ENCODE results near the gene F2RL1. TPM values are rescaled to one million over a fixed set of nuclear protein-coding genes. Genes with fewer than 3 reads are reported as not detected.
"Not testable (repeated sequence)": the region's sequence is repeated elsewhere in the genome, so short reads cannot be mapped to it uniquely, and the experiment has no call there.

The F2RL1 gene
- total RNA-seq, 4 donors from 2014 or later, result 10.2 to 14.9 (median 13.6) TPM

DNA sequence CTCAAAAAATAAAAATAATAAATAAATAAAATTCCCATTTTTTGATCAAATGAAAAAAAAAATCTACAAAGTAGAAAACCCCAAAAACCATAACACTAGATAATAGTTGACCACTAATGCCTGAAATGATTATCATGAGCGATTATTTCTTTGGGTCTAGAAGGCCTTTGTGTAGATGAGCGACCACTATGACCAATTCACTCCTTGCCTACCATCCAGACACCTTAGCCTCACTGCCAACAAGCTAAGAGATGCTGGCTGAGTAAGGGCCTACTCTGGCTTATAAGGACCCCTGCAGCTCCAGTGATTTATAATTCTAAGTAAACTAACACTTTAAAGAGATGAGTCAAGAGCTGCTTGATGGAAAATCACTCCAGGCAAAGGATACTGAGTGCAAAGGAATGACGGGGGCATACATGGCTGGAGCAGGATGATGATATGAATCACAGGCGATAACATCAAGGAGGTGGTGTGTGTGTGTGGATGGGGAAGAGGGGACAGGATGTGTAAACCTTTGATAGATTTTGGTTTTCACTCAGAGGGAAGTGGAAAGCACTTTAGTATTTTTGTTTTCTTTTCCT is 4.8 kb upstream of the F2RL1 start:
- Histone ChIP-seq H3K9me3 (no peaks in the 10 kb centered on the region), H3K4me1 (peaks cover 0 to 6% of the 10 kb centered on the region in 2 donors), H3K4me3 (replicated peaks in 1 of 3) (no peak overlapping the region), H3K27me3 (no peaks in the 10 kb centered on the region), H3K27ac (no peak overlapping the region), H3K36me3 (no peaks in the 10 kb centered on the region)
- DNase-seq, result no peak
- WGBS, 2 donors, result 82 to 84% methylated on average over 4 of the region's 4 CpGs
- TF ChIP-seq, protein P1, sequence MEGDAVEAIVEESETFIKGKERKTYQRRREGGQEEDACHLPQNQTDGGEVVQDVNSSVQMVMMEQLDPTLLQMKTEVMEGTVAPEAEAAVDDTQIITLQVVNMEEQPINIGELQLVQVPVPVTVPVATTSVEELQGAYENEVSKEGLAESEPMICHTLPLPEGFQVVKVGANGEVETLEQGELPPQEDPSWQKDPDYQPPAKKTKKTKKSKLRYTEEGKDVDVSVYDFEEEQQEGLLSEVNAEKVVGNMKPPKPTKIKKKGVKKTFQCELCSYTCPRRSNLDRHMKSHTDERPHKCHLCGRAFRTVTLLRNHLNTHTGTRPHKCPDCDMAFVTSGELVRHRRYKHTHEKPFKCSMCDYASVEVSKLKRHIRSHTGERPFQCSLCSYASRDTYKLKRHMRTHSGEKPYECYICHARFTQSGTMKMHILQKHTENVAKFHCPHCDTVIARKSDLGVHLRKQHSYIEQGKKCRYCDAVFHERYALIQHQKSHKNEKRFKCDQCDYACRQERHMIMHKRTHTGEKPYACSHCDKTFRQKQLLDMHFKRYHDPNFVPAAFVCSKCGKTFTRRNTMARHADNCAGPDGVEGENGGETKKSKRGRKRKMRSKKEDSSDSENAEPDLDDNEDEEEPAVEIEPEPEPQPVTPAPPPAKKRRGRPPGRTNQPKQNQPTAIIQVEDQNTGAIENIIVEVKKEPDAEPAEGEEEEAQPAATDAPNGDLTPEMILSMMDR (IDR thresholded peaks at IDR 0.05), result no peak
- no peak for TF ChIP-seq POLR2A (IDR thresholded peaks at IDR 0.05)
- intact Hi-C loops (cut with DNase I), result no loop called here

DNA sequence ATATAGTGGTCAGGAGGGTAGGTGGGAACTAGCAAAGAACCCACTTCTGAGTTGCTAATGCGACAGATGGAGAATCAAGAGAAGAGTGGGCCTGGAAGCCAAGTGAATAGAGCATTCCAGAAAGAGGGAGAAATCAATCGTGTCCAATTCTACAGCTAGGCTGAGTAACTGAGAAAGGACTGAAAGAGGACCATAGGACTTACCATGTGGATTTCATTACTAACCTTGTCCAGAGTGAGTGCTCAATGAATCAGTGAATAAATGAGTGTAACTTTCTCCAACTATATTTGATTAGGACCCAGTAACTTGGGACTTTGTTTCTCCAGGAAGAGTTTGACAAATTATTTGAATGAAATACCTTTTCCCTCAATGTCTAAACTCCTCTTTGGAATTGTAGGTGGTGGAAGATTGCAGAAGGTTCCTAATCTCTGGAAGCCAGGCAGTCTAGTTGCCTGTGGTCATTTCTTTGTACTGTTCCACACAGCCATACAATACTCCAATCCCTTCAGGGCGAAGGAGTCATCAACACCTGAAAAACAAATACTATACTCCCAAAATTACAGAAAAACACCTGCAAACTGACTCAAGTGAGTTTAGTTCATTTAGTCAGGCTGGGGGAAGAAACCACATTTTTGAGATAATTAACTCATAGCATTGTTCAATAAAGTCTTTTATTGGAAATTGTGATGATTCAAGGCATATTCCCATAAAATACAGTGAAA is 2.6 kb upstream of the F2RL1 start:
- Histone ChIP-seq H3K9me3 (no peaks in the 10 kb centered on the region), H3K27me3 (no peaks in the 10 kb centered on the region), H3K4me3 (replicated peaks in 1 of 3) (no peak overlapping the region), H3K27ac (no peak overlapping the region), H3K4me1 (peaks cover 6 to 13% of the 10 kb centered on the region in 2 donors), H3K36me3 (no peaks in the 10 kb centered on the region)
- DNase-seq, result no peak
- TF ChIP-seq, protein P1 (IDR thresholded peaks at IDR 0.05), result no peak
- TF ChIP-seq POLR2A (IDR thresholded peaks at IDR 0.05), result no peak
- WGBS, 2 donors, result 90 to 97% methylated on average over 3 of the region's 3 CpGs
- intact Hi-C loops (cut with DNase I), result no loop called here

DNA sequence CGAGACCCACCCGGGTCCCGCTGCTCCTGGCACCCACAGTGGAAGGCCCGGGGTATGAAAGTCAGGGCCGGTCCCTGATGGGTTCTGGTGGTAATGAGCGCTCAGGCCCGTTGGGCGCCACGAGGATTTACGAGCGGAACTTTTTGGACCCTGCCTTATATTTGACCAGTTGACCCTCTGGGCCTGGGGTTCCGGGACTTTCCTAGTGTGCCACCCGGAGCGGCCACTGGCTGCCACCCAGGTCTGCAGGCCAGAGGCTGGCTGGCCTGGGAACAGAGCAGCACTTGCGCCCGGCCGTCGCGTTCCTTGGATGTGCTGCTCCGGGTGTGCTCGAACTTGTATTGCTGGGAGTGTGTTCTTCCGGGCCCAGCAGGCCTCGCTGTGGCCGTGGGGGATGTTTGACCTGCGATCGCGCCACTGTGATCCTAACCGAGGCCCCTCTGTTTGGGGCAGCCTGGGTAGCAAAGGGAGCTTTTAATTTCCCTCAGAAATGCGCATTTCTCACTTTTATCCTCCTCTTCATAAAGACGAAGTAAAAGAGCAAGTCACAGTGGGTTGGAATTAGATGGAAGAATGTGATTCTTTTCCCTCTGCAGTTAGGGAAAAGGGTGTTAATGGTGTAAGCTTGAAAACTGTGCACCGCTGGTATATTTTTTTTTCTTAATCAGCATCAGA is 1.2 kb downstream of the F2RL1 start:
- TF ChIP-seq, protein P1 (IDR thresholded peaks at IDR 0.05), result no peak
- no peak for TF ChIP-seq POLR2A (IDR thresholded peaks at IDR 0.05)
- intact Hi-C loops (cut with DNase I), result no loop called here
- Histone ChIP-seq H3K4me1 (peaks cover 6 to 13% of the 10 kb centered on the region in 2 donors), H3K9me3 (no peaks in the 10 kb centered on the region), H3K27me3 (no peaks in the 10 kb centered on the region), H3K36me3 (no peaks in the 10 kb centered on the region), H3K27ac (no peak overlapping the region), H3K4me3 (replicated peaks in 1 of 3) (peak overlapping the region; percentile 58 to 84 (median 81))
- peak; percentile 34 to 42 for DNase-seq
- 37 to 38% methylated on average over 19 to 21 of the region's 31 CpGs for WGBS, 2 donors

DNA sequence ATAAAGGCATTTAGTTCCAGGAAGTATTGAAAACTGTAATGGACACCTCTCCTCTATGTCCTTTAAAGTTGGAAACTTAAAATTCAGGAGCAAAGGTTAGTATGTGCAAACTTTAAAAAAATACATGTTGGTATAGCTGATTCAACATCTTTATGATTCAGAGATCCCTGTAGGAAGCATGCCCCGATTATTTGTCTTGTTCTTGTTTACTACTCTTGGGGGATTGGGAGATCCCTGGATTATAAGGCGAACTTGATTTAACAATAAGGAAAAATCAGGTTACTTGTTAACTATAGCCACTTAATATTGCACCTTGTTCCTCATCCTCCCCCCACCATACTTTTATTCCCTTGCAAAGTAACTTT is 1.7 kb downstream of the F2RL1 start:
- Histone ChIP-seq H3K9me3 (no peaks in the 10 kb centered on the region), H3K27me3 (no peaks in the 10 kb centered on the region), H3K27ac (no peak overlapping the region), H3K36me3 (no peaks in the 10 kb centered on the region), H3K4me3 (replicated peaks in 1 of 3) (no peak overlapping the region), H3K4me1 (peaks cover 6 to 13% of the 10 kb centered on the region in 2 donors)
- intact Hi-C loops (cut with DNase I), result no loop called here
- WGBS, 2 donors, result 79 to 84% methylated on average over 2 of the region's 2 CpGs
- TF ChIP-seq POLR2A (IDR thresholded peaks at IDR 0.05), result no peak
- no peak for DNase-seq

DNA sequence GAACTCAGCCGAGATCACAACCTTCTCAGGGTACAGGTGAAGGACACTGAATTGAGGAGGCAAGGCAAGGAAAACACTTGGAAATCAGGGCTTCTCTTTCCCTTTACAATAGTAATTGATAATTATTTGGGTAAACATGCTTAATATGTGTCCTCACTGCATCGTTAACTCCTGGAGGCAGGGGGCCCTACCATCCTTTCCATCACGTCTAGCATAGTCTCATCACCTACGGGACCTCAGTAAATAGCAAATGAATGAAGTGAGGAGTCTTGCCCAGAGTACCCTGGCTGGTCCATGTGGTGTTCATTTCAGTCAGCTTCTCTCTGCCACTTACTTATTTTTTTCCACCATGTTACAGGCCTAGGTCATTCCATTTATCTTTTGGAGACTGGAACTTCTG is 2.3 kb downstream of the F2RL1 start:
- no peak for DNase-seq
- Histone ChIP-seq H3K27me3 (no peaks in the 10 kb centered on the region), H3K27ac (no peak overlapping the region), H3K4me3 (replicated peaks in 1 of 3) (no peak overlapping the region), H3K4me1 (peaks cover 6 to 13% of the 10 kb centered on the region in 2 donors), H3K9me3 (no peaks in the 10 kb centered on the region), H3K36me3 (no peaks in the 10 kb centered on the region)
- TF ChIP-seq, protein P1 (IDR thresholded peaks at IDR 0.05), result no peak
- no peak for TF ChIP-seq POLR2A (IDR thresholded peaks at IDR 0.05)
- 87 to 92% methylated on average over 4 of the region's 4 CpGs for WGBS, 2 donors
- intact Hi-C loops (cut with DNase I), result no loop called here

DNA sequence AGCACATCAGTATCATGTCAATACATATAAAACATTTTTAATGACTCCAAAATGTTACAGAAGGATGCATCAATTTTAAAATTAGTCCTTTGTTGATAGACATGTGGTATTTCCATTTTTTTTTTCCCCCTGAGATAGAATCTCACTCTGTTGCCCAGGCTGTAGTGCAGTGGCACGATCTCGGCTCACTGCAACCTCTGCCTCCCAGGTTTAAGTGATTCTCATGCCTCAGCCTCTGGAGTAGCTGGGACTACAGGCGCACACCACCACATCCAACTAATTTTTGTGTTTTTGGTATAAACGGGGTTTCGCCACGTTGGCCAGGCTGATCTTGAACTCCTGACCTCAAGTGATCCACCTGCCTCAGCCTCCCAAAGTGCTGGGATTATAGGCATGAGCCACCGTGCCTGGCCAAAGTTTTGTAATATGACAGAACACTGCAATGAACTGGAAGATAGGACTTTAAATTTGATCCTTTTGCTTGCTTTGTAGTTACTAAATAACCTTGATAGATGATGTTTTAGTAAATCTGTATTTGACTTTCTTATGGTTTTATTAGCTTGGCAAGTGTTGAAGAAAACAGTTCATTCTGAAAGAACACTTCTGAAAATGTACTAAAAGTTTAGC is 3.4 kb downstream of the F2RL1 start:
- H3K4me3 ChIP-seq (replicated peaks in 1 of 3); DNase-seq; H3K9me3 ChIP-seq; intact Hi-C loops (cut with DNase I); H3K27ac ChIP-seq; H3K27me3 ChIP-seq; H3K36me3 ChIP-seq: not testable (repeated sequence)
- 77 to 83% methylated on average over 7 of the region's 7 CpGs for WGBS, 2 donors
- H3K4me1 ChIP-seq, result peaks cover 6 to 13% of the 10 kb centered on the region in 2 donors

DNA sequence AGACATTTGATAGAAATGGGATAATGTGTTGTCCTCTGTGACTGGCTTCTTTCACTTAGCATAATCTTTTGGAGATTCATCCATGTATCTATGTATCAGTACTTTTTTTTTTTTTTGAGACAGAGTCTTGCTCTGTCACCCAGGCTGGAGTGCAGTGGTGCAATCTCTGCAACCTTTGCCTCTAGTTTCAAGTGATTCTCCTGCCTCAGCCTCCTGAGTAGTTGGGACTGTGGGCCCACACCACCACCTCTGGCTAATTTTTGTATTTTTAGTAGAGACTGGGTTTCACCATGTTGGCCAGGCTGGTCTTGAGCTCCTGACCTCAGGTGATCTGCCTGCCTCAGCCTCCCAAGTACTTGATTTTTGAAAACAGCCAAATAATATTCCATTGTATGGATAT is 7.6 kb downstream of the F2RL1 start:
- H3K36me3 ChIP-seq; H3K27me3 ChIP-seq; H3K4me3 ChIP-seq (replicated peaks in 1 of 3); intact Hi-C loops (cut with DNase I); DNase-seq; H3K27ac ChIP-seq; H3K9me3 ChIP-seq; H3K4me1 ChIP-seq: not testable (repeated sequence)

Data from thyroid gland (tissue), 4 donors.